Cardiac fibroblast (primary cell): ENCODE data around the gene TVP23A.

Experiments used
- DNase-seq, 2 donors: peaks; one replicate each; pipeline versions ENCODE4 v3.0.0 to v3.0.0-alpha.2; 2010; ENCODE audit warnings: low read depth in 2 of 2
- H3K4me3 ChIP-seq, 2 donors: replicated peaks in 1 of 2; 1 replicate in 1 of 2; 2 replicates in 1 of 2; pipeline ENCODE4 v1.5.1; 2011; ENCODE audit warnings: low read depth in 2 of 2, low read length in 2 of 2, mild to moderate bottlenecking in 2 of 2, moderate library complexity in 1 of 2
- CTCF ChIP-seq: IDR thresholded peaks from one replicate; pipeline ENCODE4 v1.5.1; 2011; ENCODE audit warnings: low read depth, mild to moderate bottlenecking, low read length, inconsistent platforms

The TVP23A gene

GRCh38 chr16:10813099-10813455, 5.5 kb downstream of the TVP23A start:
- no peak for TF ChIP-seq CTCF
- H3K4me3 ChIP-seq: no peak overlapping the region
- DNase-seq: no peak

GRCh38 chr16:10812312-10813098, 6.1 kb downstream of the TVP23A start:
- H3K4me3 ChIP-seq: no peak overlapping the region
- no peak for TF ChIP-seq CTCF
- no peak for DNase-seq

GRCh38 chr16:10809706-10810105, 8.9 kb downstream of the TVP23A start:
- no peak for DNase-seq
- H3K4me3 ChIP-seq: no peak overlapping the region
- no peak for TF ChIP-seq CTCF

DNA sequence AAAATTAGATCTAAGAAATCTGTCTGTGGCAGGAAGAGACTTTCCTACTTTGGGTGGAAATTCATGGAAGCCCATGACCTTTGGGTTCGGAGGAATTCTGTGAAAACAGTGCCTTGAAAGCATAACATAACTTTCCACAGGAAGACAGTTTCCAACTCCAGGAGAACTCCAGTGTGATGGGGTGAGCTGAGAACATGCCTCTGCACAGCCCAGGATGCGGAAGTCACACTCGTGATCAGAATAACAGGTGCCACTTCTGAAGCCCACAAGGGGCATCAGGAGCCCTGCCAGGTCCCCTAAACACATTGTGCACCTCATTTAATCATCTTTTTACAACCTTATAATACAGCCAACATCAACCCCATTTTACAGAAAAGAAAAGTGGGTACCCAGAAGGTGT, 9.7 kb downstream of the TVP23A start:
- H3K4me3 ChIP-seq: no peak overlapping the region
- no peak for DNase-seq
- TF ChIP-seq CTCF: no peak

GRCh38 chr16:10808218-10808617, 10.4 kb downstream of the TVP23A start:
- no peak for DNase-seq
- TF ChIP-seq CTCF: no peak
- H3K4me3 ChIP-seq: no peak overlapping the region

DNA sequence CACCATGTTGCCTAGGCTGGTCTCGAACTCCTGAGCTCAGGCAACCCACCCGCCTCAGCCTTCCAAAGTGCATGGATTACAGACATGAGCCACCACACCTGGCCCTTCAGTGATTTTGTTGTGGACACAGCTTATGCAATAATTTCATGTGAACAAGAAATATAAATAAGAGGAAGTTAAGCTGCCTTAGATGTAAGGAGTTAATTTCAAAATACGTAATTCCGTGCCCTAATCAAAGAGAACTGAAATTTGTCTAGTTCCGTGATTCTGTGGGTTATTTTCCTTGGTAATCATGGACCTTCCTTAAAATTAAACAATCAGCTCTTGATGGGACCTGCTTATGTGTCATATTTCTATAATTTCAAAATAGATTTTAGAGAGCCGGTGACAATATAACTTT, 11.9 kb downstream of the TVP23A start:
- no peak overlapping the region for H3K4me3 ChIP-seq
- TF ChIP-seq CTCF: no peak
- no peak for DNase-seq

DNA sequence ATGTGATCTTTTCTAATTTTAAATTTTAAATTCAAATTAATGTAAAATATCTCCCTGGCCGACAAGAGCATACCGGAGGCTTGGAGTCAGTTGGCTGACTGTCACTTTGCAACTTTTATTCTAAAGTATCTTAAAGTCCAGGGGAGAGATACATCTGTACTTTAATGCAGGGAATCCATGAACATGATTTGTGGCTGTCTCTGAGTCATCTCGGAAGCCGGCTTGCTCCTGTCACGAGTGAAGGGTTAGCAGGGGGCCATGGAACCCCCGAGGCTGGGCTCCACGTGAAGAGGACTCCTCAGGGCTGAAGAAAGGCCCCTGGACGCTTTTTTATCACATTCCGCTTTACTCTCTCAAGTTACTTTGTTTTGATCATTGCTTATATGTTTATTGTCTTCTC, 13.3 kb downstream of the TVP23A start:
- no peak overlapping the region for H3K4me3 ChIP-seq
- no peak for DNase-seq
- TF ChIP-seq CTCF: no peak
